ENCODE measurements around the gene RIPOR3. TPM values are rescaled to one million over a fixed set of nuclear protein-coding genes. Genes with fewer than 3 reads are reported as not detected.

RIPOR3 gene
- 0.29 and 0.31 TPM in 2 replicates for total RNA-seq
- long read RNA-seq, partial matches to known transcripts: 0 of 1 reads
- long read RNA-seq, other reads (novel, unspliced or antisense): 1 of 1 reads

GRCh38 chr20:50690650-50691572 lies at the start of gene RIPOR3:
RIPOR3 (minus strand) TSS chr20:50691542; CDS start chr20:50691128, 414 bp downstream.
- TF ChIP-seq CTCF (IDR thresholded peaks at IDR 0.05; ENCODE audit: unreplicated experiment): no peak
- Mint-ChIP-seq H3K4me1 (ENCODE audit: low read depth) (peaks cover 13% of the 10 kb centered on the region), H3K9me3 (ENCODE audit: low read depth) (no peaks in the 10 kb centered on the region), H3K27me3 (peaks cover 38% of the 10 kb centered on the region), H3K4me3 (ENCODE audit: low read depth) (peak within 1 kb of the TSS; percentile 54), H3K36me3 (ENCODE audit: insufficient read depth) (no peaks in the 10 kb centered on the region), H3K27ac (no peak within 1 kb of the TSS)
- no peak for DNase-seq (ENCODE audit: low spot score, unreplicated experiment)

- no peaks in the 10 kb centered on the region for H3K9me3 Mint-ChIP-seq (ENCODE audit: low read depth)
- H3K4me3 Mint-ChIP-seq (ENCODE audit: low read depth): no peak overlapping the region
- H3K27me3 Mint-ChIP-seq: no peaks in the 10 kb centered on the region
- no peak for DNase-seq (ENCODE audit: low spot score, unreplicated experiment)
- peak overlapping the region; percentile 42 for H3K27ac Mint-ChIP-seq
- H3K36me3 Mint-ChIP-seq (ENCODE audit: insufficient read depth): peaks cover 21% of the 10 kb centered on the region
- no peak for TF ChIP-seq CTCF (IDR thresholded peaks at IDR 0.05; ENCODE audit: unreplicated experiment)
- peaks cover 59% of the 10 kb centered on the region for H3K4me1 Mint-ChIP-seq (ENCODE audit: low read depth)
Observed at GRCh38 chr20:50737352-50737751, 46.0 kb upstream of the RIPOR3 start.

- TF ChIP-seq CTCF (IDR thresholded peaks at IDR 0.05; ENCODE audit: unreplicated experiment): no peak
- no peak for DNase-seq (ENCODE audit: low spot score, unreplicated experiment)
- no peaks in the 10 kb centered on the region for H3K27me3 Mint-ChIP-seq
- no peaks in the 10 kb centered on the region for H3K9me3 Mint-ChIP-seq (ENCODE audit: low read depth)
- no peak overlapping the region for H3K4me3 Mint-ChIP-seq (ENCODE audit: low read depth)
- peaks cover 53% of the 10 kb centered on the region for H3K4me1 Mint-ChIP-seq (ENCODE audit: low read depth)
- H3K36me3 Mint-ChIP-seq (ENCODE audit: insufficient read depth): peaks cover 18% of the 10 kb centered on the region
- peak overlapping the region; percentile 13 for H3K27ac Mint-ChIP-seq
Observed at GRCh38 chr20:50735813-50736212, 44.5 kb upstream of the RIPOR3 start.

- Mint-ChIP-seq H3K27me3 (no peaks in the 10 kb centered on the region), H3K36me3 (ENCODE audit: insufficient read depth) (peaks cover 17% of the 10 kb centered on the region), H3K9me3 (ENCODE audit: low read depth) (no peaks in the 10 kb centered on the region), H3K4me3 (ENCODE audit: low read depth) (no peak overlapping the region), H3K27ac (no peak overlapping the region), H3K4me1 (ENCODE audit: low read depth) (peaks cover 56% of the 10 kb centered on the region)
- DNase-seq (ENCODE audit: low spot score, unreplicated experiment): no peak
- TF ChIP-seq CTCF (IDR thresholded peaks at IDR 0.05; ENCODE audit: unreplicated experiment): no peak
Observed at GRCh38 chr20:50734730-50735679, 43.7 kb upstream of the RIPOR3 start.

Data from progenitor cell of endocrine pancreas (in vitro differentiated cells).